Esophagus (tissue), 2 donors: ENCODE measurements around the gene ERFE. TPM values are rescaled to one million over a fixed set of nuclear protein-coding genes. Genes with fewer than 3 reads are reported as not detected.

Source experiments
- H3K27ac ChIP-seq, 2 donors: one replicate each; pipeline ENCODE4 v1.5.1; 2013; ENCODE audit warnings: low read depth in 2 of 2, mild to moderate bottlenecking in 2 of 2, inconsistent platforms in 1 of 2, low read length in 1 of 2, moderate library complexity in 1 of 2
- H3K27me3 ChIP-seq, 2 donors: one replicate each; pipeline ENCODE4 v1.6.1; 2013; ENCODE audit warnings: low read length in 2 of 2, control low read depth in 1 of 2, mild to moderate bottlenecking in 1 of 2; ENCODE audit not compliant: insufficient read depth in 2 of 2, control insufficient read depth in 1 of 2
- H3K36me3 ChIP-seq, 2 donors: one replicate each; pipeline ENCODE4 v1.6.1; 2013; ENCODE audit warnings: low read length in 1 of 2; ENCODE audit not compliant: control insufficient read depth in 2 of 2, insufficient read depth in 2 of 2
- H3K4me1 ChIP-seq, 2 donors: one replicate each; pipeline ENCODE4 v1.6.1; 2013; ENCODE audit warnings: low read length in 1 of 2; ENCODE audit not compliant: control insufficient read depth in 2 of 2, insufficient read depth in 2 of 2
- H3K4me3 ChIP-seq, 2 donors: one replicate each; pipeline ENCODE4 v1.5.1; 2013; ENCODE audit warnings: low read length in 2 of 2, mild to moderate bottlenecking in 2 of 2, low read depth in 1 of 2, moderate library complexity in 1 of 2
- H3K9me3 ChIP-seq, 2 donors: one replicate each; pipeline ENCODE4 v1.6.1; 2013; ENCODE audit warnings: mild to moderate bottlenecking in 2 of 2, low read depth in 1 of 2, low read length in 1 of 2, moderate library complexity in 1 of 2; ENCODE audit not compliant: control insufficient read depth in 2 of 2, insufficient read depth in 1 of 2
- WGBS, 2 donors: extraction: QIAGEN DNeasy Blood & Tissue Kit; methylation state at CpG; one replicate each; pipeline ENCODE4 v1.1.7; 2013; 5-methylcytosine and 5-hydroxymethylcytosine counted together
- polyA plus RNA-seq, 2 donors: library from polyadenylated mRNA; stranded (reverse); fragments of 200-250 nt; gene quantifications; one replicate each; pipeline ENCODE4 v1.2.3, GENCODE V29; 2013
- donor health status: healthy with polysubstance abuse.
- donor health status: Bipolar disorder and iron deficiency.

The ERFE gene
- polyA plus RNA-seq, 2 donors, result 0.06 to 0.38 TPM

DNA sequence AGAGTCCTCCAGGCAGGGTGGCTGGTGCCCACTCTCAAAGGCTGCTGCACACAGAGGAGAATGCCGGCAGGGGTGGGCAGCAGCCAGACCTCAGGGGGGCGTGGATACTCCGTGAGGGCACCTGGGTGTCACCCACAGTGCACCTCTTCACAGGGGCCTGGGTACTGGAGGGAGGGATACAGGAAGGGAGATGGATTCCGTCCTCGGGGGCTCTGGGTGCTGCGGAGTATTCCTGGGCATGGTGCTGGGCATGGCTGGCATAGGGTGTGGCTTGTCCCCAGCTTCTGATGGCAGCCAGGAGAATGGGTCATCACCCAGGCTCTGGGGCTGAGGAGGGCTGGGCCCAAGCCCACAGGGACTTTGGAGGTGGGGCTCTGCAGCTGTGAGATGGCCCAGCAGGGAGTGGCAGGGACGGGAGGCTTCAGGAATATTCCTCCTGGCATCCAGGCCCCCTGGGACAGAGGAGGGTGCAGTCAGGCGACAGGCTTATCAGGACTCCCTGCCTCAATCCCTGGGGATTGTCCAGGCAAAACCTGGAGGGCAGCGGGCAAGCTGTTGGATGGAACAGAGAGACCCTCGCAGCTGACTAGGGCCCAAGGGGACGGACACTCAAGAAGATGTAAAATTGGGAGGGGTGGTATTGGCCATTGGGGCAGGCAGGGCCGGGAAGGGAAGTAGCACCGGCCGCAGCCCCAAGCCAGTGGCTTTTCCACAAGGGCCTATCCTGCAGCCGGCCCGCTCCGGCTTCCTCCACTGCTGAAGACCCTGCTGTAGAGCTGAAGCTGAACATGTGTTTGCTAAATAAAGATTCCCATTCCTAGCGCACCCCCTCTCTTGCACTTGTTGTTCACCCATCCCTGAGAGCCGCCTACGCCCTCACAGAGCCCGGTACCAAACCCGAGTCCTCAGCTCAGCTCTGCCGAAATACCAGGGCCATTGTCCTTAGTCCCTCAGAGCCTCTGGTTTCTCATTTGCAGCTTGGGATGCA is 26.0 kb upstream of the ERFE start:
- H3K4me1 ChIP-seq, result peaks cover 0 to 6% of the 10 kb centered on the region in 2 donors
- no peak overlapping the region for H3K4me3 ChIP-seq
- H3K27ac ChIP-seq, result no peak overlapping the region
- WGBS, 2 donors, result 89% methylated on average over 23 of the region's 23 CpGs
- no peaks in the 10 kb centered on the region for H3K27me3 ChIP-seq
- H3K9me3 ChIP-seq, result no peaks in the 10 kb centered on the region
- no peaks in the 10 kb centered on the region for H3K36me3 ChIP-seq

DNA sequence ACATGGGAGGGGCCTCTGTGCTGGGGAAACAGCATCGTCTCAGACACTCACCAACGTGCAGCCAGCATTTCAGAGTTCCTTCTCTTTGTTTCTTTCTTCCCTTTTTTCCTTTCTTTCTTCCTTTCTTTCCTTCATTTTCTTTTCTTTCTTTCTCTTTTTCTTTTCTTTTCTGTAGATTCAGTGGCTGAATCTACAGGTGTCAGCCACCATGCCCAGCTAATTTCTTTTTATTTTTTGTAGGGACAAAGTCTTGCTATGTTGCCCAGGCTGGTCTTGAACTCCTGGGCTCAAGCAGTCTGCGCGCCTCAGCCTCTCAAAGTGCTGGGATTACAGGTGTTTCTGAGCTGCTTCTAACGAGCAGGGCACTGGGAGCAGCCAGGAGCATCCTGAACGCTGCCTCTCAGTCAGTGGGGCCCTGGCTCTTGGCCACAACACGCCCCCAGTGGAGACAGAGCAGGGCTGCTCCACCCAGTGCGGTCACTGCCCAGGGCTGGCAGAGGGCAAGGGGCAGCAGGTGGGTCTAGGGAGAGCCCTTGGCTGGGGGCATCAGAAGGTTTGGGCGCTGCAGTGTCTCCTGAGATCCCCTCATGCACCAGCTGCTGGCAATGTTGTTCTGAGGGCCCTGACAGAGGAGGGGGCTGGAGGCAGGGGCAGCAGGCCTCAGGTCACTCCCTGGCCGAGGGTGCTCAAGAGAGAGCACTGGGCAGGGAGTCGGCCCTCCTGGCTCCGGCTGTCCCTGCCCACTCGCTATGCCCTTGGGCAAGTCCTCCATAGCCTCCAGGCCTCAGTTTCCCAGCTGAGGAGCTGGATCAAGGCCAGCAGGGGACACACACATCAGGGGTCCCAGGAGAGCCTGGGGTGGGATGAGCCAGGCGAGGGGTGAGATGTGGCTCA is 25.0 kb upstream of the ERFE start:
- 72 to 76% methylated on average over 14 of the region's 14 CpGs for WGBS, 2 donors
- Histone ChIP-seq H3K4me3 (no peak overlapping the region), H3K4me1 (peaks cover 0 to 9% of the 10 kb centered on the region in 2 donors), H3K27ac (no peak overlapping the region), H3K27me3 (no peaks in the 10 kb centered on the region), H3K36me3 (no peaks in the 10 kb centered on the region), H3K9me3 (no peaks in the 10 kb centered on the region)

DNA sequence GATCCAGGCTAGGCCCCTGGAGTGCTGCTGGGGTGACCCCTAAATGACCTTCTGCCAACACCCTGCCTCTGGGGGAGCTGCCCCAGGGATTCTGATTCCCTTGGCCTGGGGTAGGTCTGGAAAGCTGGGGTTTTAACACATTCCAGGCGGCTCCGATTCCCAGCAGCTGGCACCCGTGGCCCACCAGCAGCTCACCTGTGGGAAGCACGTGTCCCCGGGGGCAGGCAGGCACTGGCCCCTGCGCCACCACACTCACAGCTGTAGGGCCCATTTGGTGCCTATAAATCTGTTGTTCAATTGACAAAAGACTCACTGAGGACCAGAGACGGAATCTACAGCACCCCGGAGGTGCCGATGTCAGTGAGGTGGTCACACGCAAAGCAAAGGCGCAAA is 24.4 kb upstream of the ERFE start:
- Histone ChIP-seq H3K9me3 (no peaks in the 10 kb centered on the region), H3K27me3 (no peaks in the 10 kb centered on the region), H3K4me3 (no peak overlapping the region), H3K36me3 (no peaks in the 10 kb centered on the region), H3K4me1 (peaks cover 0 to 9% of the 10 kb centered on the region in 2 donors), H3K27ac (no peak overlapping the region)
- 92 to 93% methylated on average over 11 of the region's 11 CpGs for WGBS, 2 donors

- Histone ChIP-seq H3K27me3 (no peaks in the 10 kb centered on the region), H3K4me1 (peaks cover 0 to 11% of the 10 kb centered on the region in 2 donors), H3K4me3 (no peak overlapping the region), H3K36me3 (no peaks in the 10 kb centered on the region), H3K27ac (no peak overlapping the region), H3K9me3 (no peaks in the 10 kb centered on the region)
- 85 to 90% methylated on average over 15 of the region's 15 CpGs for WGBS, 2 donors
Observed at GRCh38 chr2:238135601-238136150, 23.1 kb upstream of the ERFE start.

DNA sequence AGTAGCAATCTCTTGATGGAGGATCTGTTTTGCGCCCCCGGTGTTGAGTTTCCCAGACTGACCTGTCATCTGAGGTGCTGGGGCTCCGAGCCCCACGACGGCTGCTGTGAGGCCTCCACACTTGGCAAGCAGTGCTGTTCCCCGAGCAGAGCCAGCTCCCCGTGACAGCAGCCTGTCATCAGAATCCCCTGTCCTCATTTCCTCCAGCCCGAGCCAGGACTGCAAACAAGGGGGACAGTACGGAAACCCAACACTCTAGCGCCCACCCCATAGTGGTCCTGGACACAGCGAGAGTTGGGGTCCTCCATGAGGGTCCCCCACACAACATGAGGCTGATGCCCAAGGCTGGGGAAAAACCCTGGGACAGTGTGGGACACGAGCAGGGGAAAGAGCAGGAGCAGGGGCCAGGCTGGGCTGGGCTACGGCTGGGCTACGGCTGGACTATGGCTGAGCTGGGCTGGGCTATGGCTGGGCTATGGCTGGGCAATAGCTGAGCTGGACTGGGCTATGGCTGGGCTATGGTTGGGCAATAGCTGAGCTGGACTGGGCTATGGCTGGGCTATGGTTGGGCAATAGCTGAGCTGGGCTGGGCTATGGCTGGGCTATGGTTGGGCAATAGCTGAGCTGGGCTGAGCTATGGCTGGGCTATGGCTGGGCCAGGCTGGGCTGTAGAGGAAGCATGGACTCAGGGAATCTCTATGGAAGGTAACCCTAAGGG is 21.8 kb upstream of the ERFE start:
- H3K36me3 ChIP-seq, result no peaks in the 10 kb centered on the region
- H3K27me3 ChIP-seq, result no peaks in the 10 kb centered on the region
- peaks cover 0 to 24% of the 10 kb centered on the region in 2 donors for H3K4me1 ChIP-seq
- H3K27ac ChIP-seq, result peak overlapping the region in 1 of 2 donors; percentile 16
- 67 to 77% methylated on average over 14 of the region's 14 CpGs for WGBS, 2 donors
- H3K4me3 ChIP-seq, result no peak overlapping the region
- no peaks in the 10 kb centered on the region for H3K9me3 ChIP-seq

- H3K27me3 ChIP-seq, result no peaks in the 10 kb centered on the region
- no peak overlapping the region for H3K4me3 ChIP-seq
- no peak overlapping the region for H3K27ac ChIP-seq
- H3K36me3 ChIP-seq, result no peaks in the 10 kb centered on the region
- H3K9me3 ChIP-seq, result no peaks in the 10 kb centered on the region
- peaks cover 2 to 34% of the 10 kb centered on the region in 2 donors for H3K4me1 ChIP-seq
- 86 to 93% methylated on average over 13 of the region's 13 CpGs for WGBS, 2 donors
Observed at GRCh38 chr2:238137885-238138284, 20.9 kb upstream of the ERFE start.

- H3K27me3 ChIP-seq, result no peaks in the 10 kb centered on the region
- no peaks in the 10 kb centered on the region for H3K36me3 ChIP-seq
- H3K4me3 ChIP-seq, result no peak within 1 kb of the TSS
- H3K9me3 ChIP-seq, result no peaks in the 10 kb centered on the region
- no peak within 1 kb of the TSS for H3K27ac ChIP-seq
- WGBS, 2 donors, result 61 to 65% methylated on average over 21 of the region's 22 CpGs
- H3K4me1 ChIP-seq, result peaks cover 4 to 38% of the 10 kb centered on the region in 2 donors
Observed at GRCh38 chr2:238138331-238139195, 20.2 kb upstream of the ERFE start, which contains the start of gene KLHL30. Gene KLHL30 (plus strand): TSS chr2:238138668. CDS start chr2:238140755, 2,087 bp downstream.

DNA sequence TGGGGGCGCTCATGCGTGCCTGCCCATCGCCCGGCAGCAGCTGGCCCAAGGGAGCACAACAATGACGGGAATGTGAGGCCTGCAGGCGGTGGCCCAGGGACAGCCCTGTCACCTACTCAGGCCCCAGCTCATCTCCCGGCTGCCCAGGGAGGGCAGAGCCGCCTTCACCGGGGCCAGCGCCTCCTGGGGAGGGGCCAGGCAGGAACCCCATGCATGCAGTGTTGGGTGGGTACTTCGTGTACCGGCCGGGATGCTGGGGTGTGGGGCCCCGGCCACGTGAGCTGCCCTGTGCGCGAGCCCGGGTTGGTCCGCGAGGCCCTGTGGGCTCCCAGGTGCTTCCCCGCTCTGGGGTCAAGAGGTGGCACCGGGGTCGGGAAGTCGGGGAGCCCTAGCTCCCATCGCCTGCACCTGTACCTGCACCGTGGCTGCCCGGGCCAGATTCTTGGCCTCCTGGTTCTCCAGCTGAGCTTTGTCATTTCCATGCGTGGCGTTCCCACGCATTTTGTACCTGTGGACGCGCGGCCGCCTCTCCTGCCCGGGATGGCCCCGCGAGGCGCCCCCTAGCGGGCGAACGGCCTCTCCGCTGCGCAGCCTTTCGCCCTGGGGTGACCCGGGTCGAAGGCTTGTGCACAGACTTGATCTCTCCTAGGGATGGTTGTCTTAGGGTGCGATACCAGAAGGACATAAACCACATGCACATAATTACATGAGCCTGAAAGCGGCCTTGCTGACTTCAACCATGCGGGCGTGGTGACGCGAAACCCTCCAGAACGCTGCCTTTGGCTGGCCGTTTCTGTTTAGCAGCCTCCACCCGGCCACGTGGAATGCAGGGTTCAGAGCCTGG is 19.4 kb upstream of the ERFE start:
- no peak overlapping the region for H3K4me3 ChIP-seq
- WGBS, 2 donors, result 65 to 67% methylated on average over 52 to 56 of the region's 56 CpGs

More for the DNA sequence above, 19.4 kb upstream of the ERFE start:
- Histone ChIP-seq H3K4me1 (peaks cover 6 to 37% of the 10 kb centered on the region in 2 donors), H3K27ac (no peak overlapping the region), H3K36me3 (no peaks in the 10 kb centered on the region), H3K27me3 (no peaks in the 10 kb centered on the region), H3K9me3 (no peaks in the 10 kb centered on the region)
